HG02885 (cell line): ENCODE data around the gene YJEFN3.

Source experiments
- ATAC-seq: cut with Tn5 transposase; IDR thresholded peaks from one replicate; pipeline ENCODE4 v1.9.1; 2021; ENCODE audit warnings: mild to moderate bottlenecking; ENCODE audit not compliant: unreplicated experiment, poor library complexity

YJEFN3 gene

GRCh38 chr19:19495614-19496603, 32.8 kb upstream of the YJEFN3 start:
- no peak for ATAC-seq

- no peak for ATAC-seq
Observed at GRCh38 chr19:19498255-19498991, 30.3 kb upstream of the YJEFN3 start.

GRCh38 chr19:19499272-19499995, 29.3 kb upstream of the YJEFN3 start:
- no peak for ATAC-seq

- no peak for ATAC-seq
Observed at GRCh38 chr19:19500975-19501644, 27.6 kb upstream of the YJEFN3 start.

GRCh38 chr19:19501798-19502197, 26.9 kb upstream of the YJEFN3 start:
- no peak for ATAC-seq

- no peak for ATAC-seq
Observed at GRCh38 chr19:19502281-19502680, 26.4 kb upstream of the YJEFN3 start.

GRCh38 chr19:19502808-19503602, 25.7 kb upstream of the YJEFN3 start:
- no peak for ATAC-seq

- ATAC-seq = no peak
Observed at GRCh38 chr19:19504754-19505668, 23.7 kb upstream of the YJEFN3 start.

- no peak for ATAC-seq
Observed at GRCh38 chr19:19505669-19506326, 22.9 kb upstream of the YJEFN3 start.

GRCh38 chr19:19506592-19506991, 22.1 kb upstream of the YJEFN3 start:
- ATAC-seq = no peak

- no peak for ATAC-seq
Observed at GRCh38 chr19:19507354-19507753, 21.4 kb upstream of the YJEFN3 start.

GRCh38 chr19:19508217-19508616, 20.5 kb upstream of the YJEFN3 start:
- ATAC-seq = no peak

GRCh38 chr19:19510432-19510831, 18.3 kb upstream of the YJEFN3 start:
- ATAC-seq = no peak

GRCh38 chr19:19513682-19514081, 15.0 kb upstream of the YJEFN3 start:
- no peak for ATAC-seq

GRCh38 chr19:19514215-19514657, 14.5 kb upstream of the YJEFN3 start:
- no peak for ATAC-seq

- ATAC-seq = no peak
Observed at GRCh38 chr19:19514881-19515641, 13.7 kb upstream of the YJEFN3 start, which contains the start of gene TSSK6. TSS of gene TSSK6 (minus strand) at chr19:19515548. CDS start at chr19:19515427, 121 bp downstream.
